22Rv1 (cell line): ENCODE measurements around the gene GAB4.

Experiments
- CTCF ChIP-seq: fragments of 450-650 bp; IDR thresholded peaks from 2 replicates; pipeline ENCODE4 v1.5.1; 2017; ENCODE audit warnings: mild to moderate bottlenecking
- ZFX ChIP-seq: fragments of 450-650 bp; IDR thresholded peaks from 2 replicates; pipeline ENCODE4 v1.6.1; 2017; ENCODE audit warnings: antibody characterized with exemption, borderline replicate concordance

- no peak for TF ChIP-seq CTCF
- no peak for TF ChIP-seq ZFX
Measured at GRCh38 chr22:16935209-16935608, 72.8 kb downstream of the GAB4 start.
